DMS53 treated with DMSO at 0.1 percent for 48 hours (cell line): ENCODE measurements around the gene NKIRAS1.
"Not testable (repeated sequence)": the region's sequence is repeated elsewhere in the genome, so short reads cannot be mapped to it uniquely, and the experiment has no call there.

Source experiments
- DNase-seq: peaks from one replicate; lab custom pipeline; 2025; ENCODE audit not compliant: unreplicated experiment; lab: John Stamatoyannopoulos, UW

The NKIRAS1 gene

GRCh38 chr3:23872330-23872729 is 44.5 kb downstream of the NKIRAS1 start:
- DNase-seq = no peak

- DNase-seq = not testable (repeated sequence)
Observed at GRCh38 chr3:23871361-23871760, 45.4 kb downstream of the NKIRAS1 start.

- not testable (repeated sequence) for DNase-seq
Observed at GRCh38 chr3:23870663-23871043, 46.1 kb downstream of the NKIRAS1 start.

GRCh38 chr3:23869977-23870662 is 46.7 kb downstream of the NKIRAS1 start:
- no peak for DNase-seq

GRCh38 chr3:23867838-23868237 is 49.0 kb downstream of the NKIRAS1 start:
- no peak for DNase-seq

GRCh38 chr3:23867400-23867799 is 49.4 kb downstream of the NKIRAS1 start:
- no peak for DNase-seq

- DNase-seq = no peak
Observed at GRCh38 chr3:23865595-23866396, 51.0 kb downstream of the NKIRAS1 start.

- no peak for DNase-seq
Observed at GRCh38 chr3:23864931-23865330, 51.9 kb downstream of the NKIRAS1 start.

- no peak for DNase-seq
Observed at GRCh38 chr3:23863060-23863459, 53.7 kb downstream of the NKIRAS1 start.

GRCh38 chr3:23861689-23862088 is 55.1 kb downstream of the NKIRAS1 start:
- no peak for DNase-seq

- no peak for DNase-seq
Observed at GRCh38 chr3:23859839-23860382, 56.9 kb downstream of the NKIRAS1 start.

- no peak for DNase-seq
Observed at GRCh38 chr3:23859012-23859743, 57.6 kb downstream of the NKIRAS1 start.

GRCh38 chr3:23856286-23856685 is 60.5 kb downstream of the NKIRAS1 start:
- DNase-seq = no peak

GRCh38 chr3:23849462-23849861 is 67.3 kb downstream of the NKIRAS1 start:
- DNase-seq = not testable (repeated sequence)

- DNase-seq = no peak
Observed at GRCh38 chr3:23845326-23846216, 71.2 kb downstream of the NKIRAS1 start.

- no peak for DNase-seq
Observed at GRCh38 chr3:23843869-23844268, 72.9 kb downstream of the NKIRAS1 start.
